GM13976 (cell line): Measurements from ENCODE around the gene DROSHA.

Experiments
- DNase-seq: peaks from one replicate; pipeline ENCODE4 v3.0.0; 2012; ENCODE audit warnings: low spot score
- in situ Hi-C: fragments of 300-500 bp; cut with MboI; formaldehyde crosslinking; loops from one replicate; pipeline ENCODE4 v1.12.0; 2022; ENCODE audit warnings: low sequenced_read_pairs, mixed read lengths, inconsistent platforms; ENCODE audit not compliant: unreplicated experiment
- TF ChIP-seq, protein P1 (sequence below): IDR thresholded peaks from 2 replicates; pipeline ENCODE4 v1.5.1; 2012; ENCODE audit warnings: borderline replicate concordance, mild to moderate bottlenecking; ENCODE audit not compliant: insufficient read depth; ENCODE audit errors: extremely low read depth, missing control alignments, control extremely low read depth

Gene DROSHA

GRCh38 chr5:31464081-31464480 is 67.8 kb downstream of the DROSHA start:
- in situ Hi-C loops, result no loop called here
- TF ChIP-seq, protein P1, sequence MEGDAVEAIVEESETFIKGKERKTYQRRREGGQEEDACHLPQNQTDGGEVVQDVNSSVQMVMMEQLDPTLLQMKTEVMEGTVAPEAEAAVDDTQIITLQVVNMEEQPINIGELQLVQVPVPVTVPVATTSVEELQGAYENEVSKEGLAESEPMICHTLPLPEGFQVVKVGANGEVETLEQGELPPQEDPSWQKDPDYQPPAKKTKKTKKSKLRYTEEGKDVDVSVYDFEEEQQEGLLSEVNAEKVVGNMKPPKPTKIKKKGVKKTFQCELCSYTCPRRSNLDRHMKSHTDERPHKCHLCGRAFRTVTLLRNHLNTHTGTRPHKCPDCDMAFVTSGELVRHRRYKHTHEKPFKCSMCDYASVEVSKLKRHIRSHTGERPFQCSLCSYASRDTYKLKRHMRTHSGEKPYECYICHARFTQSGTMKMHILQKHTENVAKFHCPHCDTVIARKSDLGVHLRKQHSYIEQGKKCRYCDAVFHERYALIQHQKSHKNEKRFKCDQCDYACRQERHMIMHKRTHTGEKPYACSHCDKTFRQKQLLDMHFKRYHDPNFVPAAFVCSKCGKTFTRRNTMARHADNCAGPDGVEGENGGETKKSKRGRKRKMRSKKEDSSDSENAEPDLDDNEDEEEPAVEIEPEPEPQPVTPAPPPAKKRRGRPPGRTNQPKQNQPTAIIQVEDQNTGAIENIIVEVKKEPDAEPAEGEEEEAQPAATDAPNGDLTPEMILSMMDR, result no peak
- DNase-seq, result no peak

GRCh38 chr5:31463351-31463750 is 68.5 kb downstream of the DROSHA start:
- no peak for DNase-seq
- TF ChIP-seq, protein P1, result no peak
- in situ Hi-C loops, result no loop called here

DNA sequence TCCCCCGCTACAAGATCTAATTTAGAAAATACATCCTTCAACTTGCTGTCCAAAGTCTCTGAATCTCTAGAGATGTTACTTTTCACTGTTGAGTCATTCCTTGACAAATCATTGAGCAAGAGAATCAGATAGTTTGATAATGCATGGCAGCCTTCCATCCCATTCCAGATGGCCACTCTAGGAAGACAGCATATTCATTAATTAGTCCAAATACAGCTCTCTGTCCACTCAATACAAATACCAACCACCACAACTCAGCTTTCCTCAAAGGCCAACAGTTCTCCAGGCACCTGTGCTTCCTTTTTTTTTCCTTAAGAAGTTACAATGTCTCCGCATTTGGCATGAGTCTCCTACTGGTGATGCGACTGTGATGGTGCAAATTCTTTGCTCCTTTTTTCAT is 72.3 kb downstream of the DROSHA start:
- TF ChIP-seq, protein P1, result no peak
- DNase-seq, result no peak
- in situ Hi-C loops, result no loop called here

- DNase-seq, result no peak
- in situ Hi-C loops, result no loop called here
- TF ChIP-seq, protein P1, result no peak
These were observed 76.7 kb downstream of the DROSHA start for GRCh38 chr5:31455172-31455571.

DNA sequence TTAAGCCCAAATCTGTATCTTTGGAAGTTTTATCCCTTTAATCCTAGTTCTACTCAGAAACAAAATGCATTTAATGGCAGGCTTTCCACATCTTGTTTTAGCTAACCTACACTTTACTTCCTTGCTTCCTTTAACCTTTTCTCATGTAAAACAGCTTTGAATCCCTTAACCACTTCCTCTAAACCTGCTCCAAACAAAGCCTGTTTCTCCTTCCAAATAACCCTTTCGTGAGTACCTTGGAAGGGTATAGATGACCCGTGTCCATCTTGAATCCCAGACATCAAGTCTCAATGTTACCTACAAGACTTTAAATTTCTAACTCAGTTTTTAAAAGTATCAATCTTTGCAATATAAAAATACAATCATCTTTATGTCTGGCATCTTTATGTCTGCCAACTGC is 78.4 kb downstream of the DROSHA start:
- in situ Hi-C loops, result no loop called here
- DNase-seq, result no peak
- TF ChIP-seq, protein P1, result no peak

DNA sequence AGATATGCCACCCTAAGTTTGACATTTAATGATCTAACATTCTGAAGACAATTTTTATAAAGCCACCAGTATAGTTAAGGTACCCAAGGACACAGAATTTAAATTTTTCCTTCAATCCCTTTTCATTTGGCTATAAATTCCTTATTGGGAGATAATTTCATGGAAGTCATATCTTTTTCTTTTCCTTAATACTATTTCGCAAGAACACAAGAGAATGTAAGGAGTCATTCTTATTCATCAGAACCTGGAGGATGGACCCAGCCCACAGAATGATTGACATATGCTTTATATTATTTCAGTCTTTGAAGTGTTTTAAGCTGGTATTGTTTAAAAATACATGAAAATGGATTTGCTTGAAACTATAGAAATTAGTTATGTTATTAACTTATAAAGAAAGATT is 79.6 kb downstream of the DROSHA start:
- no peak for DNase-seq
- in situ Hi-C loops, result no loop called here
- TF ChIP-seq, protein P1, result no peak

DNA sequence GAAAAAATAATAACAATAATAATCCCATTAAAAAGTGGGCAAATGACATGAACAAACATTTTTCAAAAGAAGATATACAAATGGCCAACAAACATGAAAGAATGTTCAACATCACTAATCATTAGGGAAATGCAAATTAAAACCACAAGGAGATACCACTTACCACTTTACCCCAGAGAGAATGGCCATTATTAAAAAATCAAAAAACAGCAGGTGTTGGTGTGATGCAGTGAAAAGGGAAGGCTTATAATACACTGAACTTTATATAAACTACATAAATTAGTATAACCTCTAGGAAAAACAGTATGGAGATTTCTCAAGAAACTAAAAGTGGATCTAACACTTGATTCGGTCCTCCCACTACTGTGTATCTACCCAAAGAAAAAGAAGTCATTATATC is 81.9 kb downstream of the DROSHA start:
- in situ Hi-C loops, result no loop called here
- TF ChIP-seq, protein P1, result no peak
- DNase-seq, result no peak
